Common myeloid progenitor, CD34-positive (primary cell): Measurements from ENCODE around the gene KLB.
"Not testable (repeated sequence)": the region's sequence is repeated elsewhere in the genome, so short reads cannot be mapped to it uniquely, and the experiment has no call there.

Experiments
- CTCF ChIA-PET: fragments of 350-600 bp; sonication (Branson Sonifier 250); formaldehyde crosslinking; loops from one replicate; lab custom pipeline; 2021; ENCODE audit warnings: antibody characterized with exemption; lab: Charles Lee
- POLR2A ChIA-PET: fragments of 350-600 bp; sonication (Branson Sonifier 250); formaldehyde crosslinking; loops from one replicate; lab custom pipeline; 2021; ENCODE audit warnings: antibody characterized with exemption; lab: Charles Lee
- DNase-seq, 3 donors: peaks; one replicate each; pipeline versions ENCODE4 v3.0.0 to v3.0.0-alpha.2; 2013
- H3K27ac ChIP-seq, 2 experiments: 1 replicate in 1 of 2; 2 replicates in 1 of 2; pipeline ENCODE4 v1.7.0; 2013; ENCODE audit warnings: inconsistent platforms in 2 of 2, low read length in 2 of 2, mild to moderate bottlenecking in 2 of 2, low read depth in 1 of 2, moderate library complexity in 1 of 2; ENCODE audit not compliant: severe bottlenecking in 2 of 2, insufficient read depth in 1 of 2, poor library complexity in 1 of 2
- H3K27me3 ChIP-seq, 5 experiments: replicated peaks in 2 of 5; 1 replicate in 3 of 5; 2 replicates in 2 of 5; pipeline versions ENCODE4 v1.6.1 to v1.7.0; 2013; ENCODE audit warnings: low read length in 4 of 5, mild to moderate bottlenecking in 2 of 5, moderate library complexity in 2 of 5, inconsistent platforms in 1 of 5; ENCODE audit not compliant: insufficient read depth in 5 of 5, control insufficient read depth in 4 of 5
- H3K36me3 ChIP-seq, 4 experiments: 1 replicate in 2 of 4; 2 replicates in 2 of 4; pipeline versions ENCODE4 v1.6.1 to v1.7.0; 2013; ENCODE audit warnings: low read length in 3 of 4, control low read depth in 1 of 4, mild to moderate bottlenecking in 1 of 4; ENCODE audit not compliant: control insufficient read depth in 4 of 4, insufficient read depth in 4 of 4
- H3K4me1 ChIP-seq, 4 experiments: 1 replicate in 3 of 4; 2 replicates in 1 of 4; pipeline versions ENCODE4 v1.6.1 to v1.7.1; 2013; ENCODE audit warnings: low read length in 3 of 4, mild to moderate bottlenecking in 3 of 4, control low read depth in 1 of 4, inconsistent platforms in 1 of 4, moderate library complexity in 1 of 4; ENCODE audit not compliant: control insufficient read depth in 4 of 4, insufficient read depth in 4 of 4; ENCODE audit errors: control extremely low read depth in 1 of 4
- H3K4me3 ChIP-seq, 7 experiments: 1 replicate in 4 of 7; 2 replicates in 3 of 7; pipeline versions ENCODE4 v1.5.1 to v1.7.0; 2013; ENCODE audit warnings: mild to moderate bottlenecking in 7 of 7, low read length in 6 of 7, moderate library complexity in 6 of 7, inconsistent platforms in 2 of 7, low read depth in 2 of 7, control low read depth in 1 of 7; ENCODE audit not compliant: insufficient read depth in 4 of 7, control insufficient read depth in 1 of 7; ENCODE audit errors: extremely low read depth in 1 of 7
- H3K9me3 ChIP-seq, 5 experiments: 1 replicate in 4 of 5; 2 replicates in 1 of 5; pipeline versions ENCODE4 v1.6.1 to v1.7.1; 2013; ENCODE audit warnings: low read length in 4 of 5, mild to moderate bottlenecking in 2 of 5, inconsistent platforms in 1 of 5, low read depth in 1 of 5, moderate library complexity in 1 of 5; ENCODE audit not compliant: control insufficient read depth in 4 of 5, insufficient read depth in 2 of 5; ENCODE audit errors: control extremely low read depth in 1 of 5
- WGBS: methylation state at CpG from one replicate; pipeline ENCODE4 v1.1.5; 2013; ENCODE audit not compliant: insufficient coverage; 5-methylcytosine and 5-hydroxymethylcytosine counted together

Gene KLB

GRCh38 chr4:39384563-39384962, 22.2 kb upstream of the KLB start:
- DNase-seq, result no peak
- Histone ChIP-seq H3K27ac (no peak overlapping the region), H3K27me3 (no peaks in the 10 kb centered on the region), H3K4me1 (no peaks in the 10 kb centered on the region), H3K36me3 (no peaks in the 10 kb centered on the region), H3K9me3 (no peaks in the 10 kb centered on the region), H3K4me3 (no peak overlapping the region)
- CTCF ChIA-PET, result interaction anchor here (0.6 kb wide), 1 partner anchor 424 kb away, joined by 3 read pairs; no protein-coding TSS in a partner anchor
- POLR2A ChIA-PET, result no interaction called here
- WGBS, result 100% methylated on average over 7 of the region's 11 CpGs

GRCh38 chr4:39390603-39391002, 16.1 kb upstream of the KLB start:
- CTCF ChIA-PET, result no interaction called here
- H3K27me3 ChIP-seq, result peaks cover 0 to 2% (median 0%) of the 10 kb centered on the region in 5 experiments
- DNase-seq, result no peak
- POLR2A ChIA-PET, result no interaction called here
- no peaks in the 10 kb centered on the region for H3K9me3 ChIP-seq
- no peaks in the 10 kb centered on the region for H3K36me3 ChIP-seq
- H3K4me1 ChIP-seq, result no peaks in the 10 kb centered on the region
- H3K4me3 ChIP-seq, result no peak overlapping the region
- no peak overlapping the region for H3K27ac ChIP-seq
- WGBS, result 93% methylated on average over 5 of the region's 6 CpGs

GRCh38 chr4:39394706-39395105, 12.0 kb upstream of the KLB start:
- no peak for DNase-seq
- Histone ChIP-seq H3K27me3 (peaks cover 0 to 1% (median 0%) of the 10 kb centered on the region in 5 experiments), H3K27ac (no peak overlapping the region), H3K4me3 (no peak overlapping the region), H3K4me1 (no peaks in the 10 kb centered on the region), H3K9me3 (no peaks in the 10 kb centered on the region), H3K36me3 (no peaks in the 10 kb centered on the region)
- WGBS, result 100% methylated on average over 3 of the region's 3 CpGs
- ChIA-PET POLR2A (no interaction called here), CTCF (interaction anchor here (1.5 kb wide), 1 partner anchor 9 kb away, joined by 5 read pairs; no protein-coding TSS in a partner anchor)

- H3K27ac ChIP-seq, CTCF ChIA-PET, POLR2A ChIA-PET, H3K9me3 ChIP-seq, H3K4me1 ChIP-seq, H3K4me3 ChIP-seq, H3K27me3 ChIP-seq, DNase-seq, H3K36me3 ChIP-seq: not testable (repeated sequence)
- WGBS, result 100% methylated on average over 1 of the region's 6 CpGs
Measured at GRCh38 chr4:39401640-39402039, 5.1 kb upstream of the KLB start.

GRCh38 chr4:39407584-39407885, 805 bp downstream of the KLB start:
- Histone ChIP-seq H3K4me1 (no peaks in the 10 kb centered on the region), H3K27ac (no peak overlapping the region), H3K27me3 (no peaks in the 10 kb centered on the region), H3K36me3 (no peaks in the 10 kb centered on the region), H3K9me3 (no peaks in the 10 kb centered on the region), H3K4me3 (no peak overlapping the region)
- POLR2A ChIA-PET, result no interaction called here
- CTCF ChIA-PET, result interaction anchor here (0.6 to 1.0 kb wide), 2 partner anchors 498 to 870 kb away, joined by 3 to 4 read pairs; no protein-coding TSS in a partner anchor
- no peak for DNase-seq
- WGBS, result no CpG with 5 or more reads among the region's 1 CpG

GRCh38 chr4:39410415-39410814, 3.7 kb downstream of the KLB start:
- peaks cover 0 to 2% (median 0%) of the 10 kb centered on the region in 4 experiments for H3K4me1 ChIP-seq
- no peaks in the 10 kb centered on the region for H3K36me3 ChIP-seq
- H3K27me3 ChIP-seq, result no peaks in the 10 kb centered on the region
- ChIA-PET CTCF (interaction anchor here (1.0 kb wide), 1 partner anchor 10 kb away, joined by 3 read pairs; no protein-coding TSS in a partner anchor), POLR2A (no interaction called here)
- DNase-seq, result peak; percentile 14 to 45 (median 36)
- no peaks in the 10 kb centered on the region for H3K9me3 ChIP-seq
- WGBS, result 75% methylated on average over 1 of the region's 5 CpGs
- H3K27ac ChIP-seq, result no peak overlapping the region
- H3K4me3 ChIP-seq, result no peak overlapping the region

- POLR2A ChIA-PET, DNase-seq, H3K9me3 ChIP-seq, H3K27me3 ChIP-seq, H3K4me3 ChIP-seq, H3K27ac ChIP-seq, H3K36me3 ChIP-seq, H3K4me1 ChIP-seq: not testable (repeated sequence)
- CTCF ChIA-PET, result interaction anchor here (1.0 to 1.3 kb wide), 2 partner anchors 35 to 156 kb away, joined by 3 read pairs; no protein-coding TSS in a partner anchor
- 100% methylated on average over 1 of the region's 8 CpGs for WGBS
Measured at GRCh38 chr4:39411561-39411960, 4.8 kb downstream of the KLB start.
